Neutrophil (primary cell): ENCODE measurements around the gene DLEU7.

Experiments
- H3K27ac ChIP-seq: fragments of 200-600 bp; sonication (generic); 2 replicates; pipeline ENCODE4 v1.5.1; 2016; ENCODE audit warnings: mild to moderate bottlenecking, moderate library complexity
- H3K27me3 ChIP-seq: fragments of 200-600 bp; sonication (generic); 2 replicates; pipeline ENCODE4 v1.6.0; 2016; ENCODE audit warnings: mild to moderate bottlenecking
- H3K36me3 ChIP-seq: fragments of 200-600 bp; sonication (generic); 2 replicates; pipeline ENCODE4 v1.5.1; 2017
- H3K4me1 ChIP-seq, 2 experiments: fragments of 200-600 bp in 1 of 2; sonication (generic) in 1 of 2; 1 replicate in 1 of 2; 2 replicates in 1 of 2; pipeline versions ENCODE4 v1.5.1 to v1.6.1; 2013 to 2016; ENCODE audit warnings: low read depth in 1 of 2, low read length in 1 of 2, mild to moderate bottlenecking in 1 of 2, moderate library complexity in 1 of 2; ENCODE audit not compliant: control insufficient read depth in 1 of 2, insufficient read depth in 1 of 2
- H3K4me3 ChIP-seq, 2 experiments: fragments of 200-600 bp in 1 of 2; sonication (generic) in 1 of 2; 1 replicate in 1 of 2; 2 replicates in 1 of 2; pipeline ENCODE4 v1.5.1; 2013 to 2016; ENCODE audit warnings: low read depth in 1 of 2, low read length in 1 of 2, mild to moderate bottlenecking in 1 of 2, moderate library complexity in 1 of 2
- H3K9me3 ChIP-seq: fragments of 200-600 bp; sonication (generic); 2 replicates; pipeline ENCODE4 v1.5.1; 2016
- CTCF ChIP-seq: fragments of 200-600 bp; sonication (generic); IDR thresholded peaks from 2 replicates; pipeline ENCODE4 v1.5.1; 2016; ENCODE audit warnings: antibody characterized with exemption

The DLEU7 gene

GRCh38 chr13:50843257-50844083 is at the start of gene DLEU7:
Gene DLEU7, minus strand, starts transcription at chr13:50843692. Its CDS starts 46 bp downstream, at chr13:50843646.
- TF ChIP-seq CTCF, result no peak
- no peaks in the 10 kb centered on the region for H3K9me3 ChIP-seq
- peaks cover 29% of the 10 kb centered on the region for H3K27me3 ChIP-seq
- no peak within 1 kb of the TSS for H3K27ac ChIP-seq
- no peak within 1 kb of the TSS for H3K4me3 ChIP-seq
- H3K36me3 ChIP-seq, result no peaks in the 10 kb centered on the region
- H3K4me1 ChIP-seq, result peaks cover 5 to 9% of the 10 kb centered on the region in 2 experiments

- peak overlapping the region; percentile 43 to 57 for H3K4me3 ChIP-seq
- TF ChIP-seq CTCF, result no peak
- no peaks in the 10 kb centered on the region for H3K27me3 ChIP-seq
- no peaks in the 10 kb centered on the region for H3K36me3 ChIP-seq
- H3K27ac ChIP-seq, result peak overlapping the region; percentile 80
- no peaks in the 10 kb centered on the region for H3K9me3 ChIP-seq
- H3K4me1 ChIP-seq, result peaks cover 29% of the 10 kb centered on the region in 2 experiments
Observed at GRCh38 chr13:50892210-50892944, 48.9 kb upstream of the DLEU7 start.

GRCh38 chr13:50891206-50891605 is 47.7 kb upstream of the DLEU7 start:
- no peaks in the 10 kb centered on the region for H3K36me3 ChIP-seq
- H3K9me3 ChIP-seq, result no peaks in the 10 kb centered on the region
- H3K27ac ChIP-seq, result peak overlapping the region; percentile 5
- no peak for TF ChIP-seq CTCF
- no peaks in the 10 kb centered on the region for H3K27me3 ChIP-seq
- H3K4me3 ChIP-seq, result no peak overlapping the region
- peaks cover 35% of the 10 kb centered on the region in 2 experiments for H3K4me1 ChIP-seq

- Histone ChIP-seq H3K27ac (no peak overlapping the region), H3K36me3 (no peaks in the 10 kb centered on the region), H3K27me3 (no peaks in the 10 kb centered on the region), H3K4me3 (no peak overlapping the region), H3K9me3 (no peaks in the 10 kb centered on the region), H3K4me1 (peaks cover 41 to 44% of the 10 kb centered on the region in 2 experiments)
- TF ChIP-seq CTCF, result no peak
Observed at GRCh38 chr13:50889317-50889716, 45.8 kb upstream of the DLEU7 start.

- TF ChIP-seq CTCF, result no peak
- peaks cover 41 to 44% of the 10 kb centered on the region in 2 experiments for H3K4me1 ChIP-seq
- H3K4me3 ChIP-seq, result no peak overlapping the region
- H3K27me3 ChIP-seq, result no peaks in the 10 kb centered on the region
- no peak overlapping the region for H3K27ac ChIP-seq
- no peaks in the 10 kb centered on the region for H3K36me3 ChIP-seq
- no peaks in the 10 kb centered on the region for H3K9me3 ChIP-seq
Observed at GRCh38 chr13:50888362-50888761, 44.9 kb upstream of the DLEU7 start.
